CD4-positive, alpha-beta T cell treated with Interleukin-4 for 4 hours (primary cell): ENCODE data around the gene CMIP.

Experiments used
- DNase-seq: peaks from one replicate; pipeline ENCODE4 v3.0.0-alpha.2; 2020

The CMIP gene

DNA sequence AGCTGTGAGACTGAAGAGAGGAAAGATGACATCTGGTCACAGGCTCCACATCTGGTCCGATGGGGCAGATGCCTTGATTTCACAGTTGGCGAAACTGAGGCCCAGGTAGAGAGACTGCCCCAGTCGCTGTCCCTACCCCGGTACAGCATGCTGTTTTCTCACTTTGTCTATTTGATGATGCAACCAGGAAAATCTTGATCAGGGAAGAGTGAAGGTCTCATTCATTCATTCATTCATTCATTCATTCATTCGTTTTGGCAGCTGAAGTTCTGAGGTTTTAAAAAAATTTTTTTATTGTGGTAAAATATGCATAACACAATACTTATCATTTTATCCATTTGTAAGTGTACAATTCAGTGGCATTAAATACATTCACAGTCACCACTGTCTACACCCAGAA is 19.7 kb downstream of the CMIP start:
- no peak for DNase-seq

DNA sequence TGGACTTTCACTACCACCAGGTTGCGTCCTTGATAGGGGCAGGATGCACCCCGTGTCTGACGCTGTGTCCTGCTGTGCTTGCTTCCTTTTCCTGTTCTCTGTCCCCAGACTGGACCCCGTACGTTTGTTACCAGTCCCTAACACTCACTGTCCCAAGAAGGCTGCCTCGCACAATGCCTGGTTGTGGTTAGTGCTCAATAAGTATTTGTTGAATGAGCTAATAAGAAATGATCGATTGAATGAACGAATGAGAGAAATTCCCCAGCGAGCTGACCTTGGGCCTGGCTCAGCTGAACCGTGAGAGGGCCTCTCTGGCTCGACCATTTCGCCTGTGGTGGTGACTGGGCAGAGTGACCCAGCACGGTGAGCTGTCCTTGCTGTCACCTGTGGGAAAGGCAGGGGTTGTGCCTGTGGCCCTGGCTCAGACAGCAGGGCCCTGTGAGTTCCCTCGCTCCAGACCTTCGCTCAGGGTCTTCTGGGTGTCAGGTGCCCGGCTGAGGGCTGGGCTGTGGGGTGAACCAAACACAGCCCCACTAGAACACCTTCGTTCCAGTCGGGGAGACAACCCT is 20.9 kb downstream of the CMIP start:
- DNase-seq, result no peak

DNA sequence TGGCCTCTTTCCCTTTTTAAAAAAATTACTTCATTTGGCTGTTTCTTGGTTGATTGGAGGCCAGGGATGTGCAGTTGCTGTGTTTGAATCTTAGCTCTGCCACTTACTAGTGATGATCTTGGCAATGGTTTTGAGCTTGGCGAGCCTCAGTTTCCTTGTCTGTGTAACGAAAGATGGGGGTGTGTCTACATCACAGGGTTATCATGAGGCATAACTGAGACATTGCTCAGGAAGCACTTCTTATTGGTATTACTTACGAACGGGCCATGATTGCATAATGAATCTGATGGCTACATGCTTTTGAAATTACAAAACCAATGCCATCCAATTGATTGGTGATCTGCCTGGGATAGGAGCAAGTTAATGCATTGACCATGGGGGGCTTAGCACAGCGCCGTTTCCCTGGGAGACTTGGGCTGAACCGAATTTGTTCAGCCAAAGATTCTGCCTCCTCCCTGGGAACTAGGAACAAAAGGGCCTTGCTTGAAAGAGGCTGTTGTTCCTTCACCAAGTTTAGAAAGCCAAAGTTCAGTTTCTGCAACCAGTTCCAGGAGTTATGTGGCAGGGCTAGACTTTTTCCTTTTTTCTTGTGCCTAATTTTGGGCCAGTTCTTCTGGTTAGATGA is 21.9 kb downstream of the CMIP start:
- DNase-seq, result no peak

DNA sequence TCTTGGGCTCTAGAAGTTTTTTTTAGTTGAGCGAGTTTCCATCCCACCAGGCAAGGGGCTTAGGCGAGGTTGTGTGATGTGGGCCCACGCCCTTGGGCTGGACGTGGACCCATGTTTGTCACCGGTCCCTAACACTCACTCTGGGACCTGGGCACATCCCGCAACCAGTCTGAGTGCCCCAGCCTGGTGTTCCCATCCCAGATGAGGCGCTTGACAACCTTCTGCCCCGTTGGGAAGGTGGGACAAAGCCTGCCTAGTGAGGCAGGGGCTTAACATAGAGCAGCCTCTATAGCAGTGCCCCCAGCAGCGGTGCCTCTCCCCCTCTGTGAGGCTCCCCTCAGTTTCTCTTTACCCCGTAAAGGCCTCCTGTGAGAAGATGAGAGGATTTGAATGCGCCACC is 22.5 kb downstream of the CMIP start:
- no peak for DNase-seq

DNA sequence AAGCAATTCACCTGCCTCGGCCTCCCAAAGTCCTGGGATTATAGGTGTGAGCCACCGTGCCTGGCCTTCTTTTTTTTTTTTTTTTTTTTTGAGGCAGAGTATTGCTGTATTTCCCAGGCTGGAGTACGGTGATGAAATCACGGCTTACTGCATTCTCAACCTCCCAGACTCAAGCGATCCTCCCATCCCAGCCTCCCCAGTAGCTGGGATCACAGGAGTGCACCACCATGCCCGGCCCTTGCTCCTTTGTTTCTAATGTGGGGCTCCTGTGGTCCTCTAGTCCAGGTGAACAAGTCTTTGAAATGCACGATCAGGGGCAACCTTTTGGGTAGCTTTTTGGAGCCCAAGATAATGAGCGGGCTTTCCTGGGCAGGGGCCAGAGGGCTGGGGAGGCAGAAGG is 23.2 kb downstream of the CMIP start:
- no peak for DNase-seq

DNA sequence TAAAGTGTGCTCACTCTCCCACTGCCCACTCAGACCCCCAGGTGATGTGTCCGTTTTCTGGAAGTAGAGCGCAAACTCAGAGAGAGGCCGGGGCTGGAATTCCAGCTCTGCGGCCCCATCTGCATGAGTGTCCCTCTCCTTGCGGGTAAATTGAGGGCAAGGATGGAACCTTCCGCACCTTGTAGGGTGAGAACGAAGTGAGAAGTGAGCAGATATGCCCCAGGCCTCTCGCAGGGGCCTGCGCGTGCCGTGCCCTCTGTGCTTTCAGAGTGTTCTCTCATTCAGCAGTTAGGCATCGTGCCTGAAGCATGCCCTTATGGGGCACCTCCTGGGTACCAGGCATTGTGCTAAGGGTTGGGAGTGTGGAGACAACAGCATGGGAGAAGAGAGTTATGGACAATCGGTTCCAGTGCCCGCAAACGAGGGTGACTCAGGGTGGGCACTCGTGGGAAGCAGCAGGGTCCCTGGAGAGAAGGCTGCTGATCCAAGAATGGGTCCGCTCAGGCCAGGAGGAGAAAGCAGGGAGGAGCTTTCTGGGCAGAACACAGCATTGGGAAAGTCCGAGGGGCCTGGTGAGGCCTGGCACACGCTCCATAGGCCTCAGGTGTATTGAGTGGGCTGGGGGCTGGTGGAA is 23.8 kb downstream of the CMIP start:
- DNase-seq, result no peak

DNA sequence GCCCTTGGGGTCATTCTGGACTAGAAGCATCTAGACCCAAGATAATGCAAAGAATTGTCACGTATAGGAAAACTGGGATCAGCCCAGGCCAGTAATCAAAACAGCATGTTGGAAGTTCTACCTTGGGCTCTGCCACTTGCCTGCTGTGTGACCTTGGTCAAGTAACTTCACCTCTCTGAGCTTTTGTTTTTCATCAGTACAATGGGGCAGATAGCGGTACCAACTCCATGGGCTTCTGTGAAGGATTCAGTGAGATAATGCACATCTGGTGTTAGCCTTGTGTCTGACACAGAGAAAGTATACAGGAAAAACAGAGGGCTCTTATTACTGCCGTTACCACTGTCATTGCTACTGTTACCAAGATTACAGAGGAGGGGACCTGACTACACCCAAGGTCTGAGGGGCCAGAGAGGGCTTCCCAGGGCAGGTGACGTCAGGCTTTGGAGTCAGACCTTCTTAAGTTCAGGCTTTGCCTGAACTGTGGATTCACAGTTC is 24.6 kb downstream of the CMIP start:
- peak; percentile 18 for DNase-seq

DNA sequence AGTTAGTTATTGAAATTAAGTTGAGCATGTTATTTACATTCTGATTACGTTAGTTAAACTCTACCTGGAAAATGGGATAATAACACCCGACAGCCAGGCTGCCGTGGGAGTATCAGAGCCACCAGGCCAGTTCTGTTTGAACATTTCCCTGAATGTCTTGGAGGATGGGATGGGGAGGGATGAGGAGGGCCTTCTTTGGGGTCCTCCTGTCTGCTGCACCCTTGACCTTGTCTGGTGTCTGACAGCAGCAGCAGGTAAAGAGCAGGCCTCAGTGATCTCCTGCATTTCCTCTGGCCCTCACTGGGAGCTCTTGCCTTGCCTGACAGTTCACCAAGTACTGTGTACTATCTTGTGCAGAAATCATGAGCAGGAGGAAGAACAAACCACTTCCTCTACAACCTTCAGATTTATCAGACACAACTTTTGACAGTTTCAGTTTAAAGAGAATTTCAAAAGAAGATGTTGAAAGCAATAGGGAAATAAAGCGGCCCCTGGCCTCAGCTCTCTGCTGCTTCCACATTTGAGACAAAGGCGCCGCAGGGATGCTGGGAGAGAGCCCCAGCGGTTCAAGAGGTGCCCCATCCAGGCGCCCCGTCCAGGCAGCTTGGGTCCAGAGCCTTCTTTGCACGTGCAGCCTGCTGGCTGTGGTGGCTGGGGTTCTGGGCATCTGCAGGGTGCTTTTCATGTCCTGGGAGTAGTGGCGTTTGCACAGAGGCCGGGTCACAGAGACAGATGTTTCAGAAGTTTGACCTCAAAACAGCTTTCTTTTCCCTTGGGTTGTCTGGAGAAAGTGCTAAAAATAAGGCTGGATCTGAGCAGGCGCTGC is 25.3 kb downstream of the CMIP start:
- DNase-seq, result peak; percentile 74

DNA sequence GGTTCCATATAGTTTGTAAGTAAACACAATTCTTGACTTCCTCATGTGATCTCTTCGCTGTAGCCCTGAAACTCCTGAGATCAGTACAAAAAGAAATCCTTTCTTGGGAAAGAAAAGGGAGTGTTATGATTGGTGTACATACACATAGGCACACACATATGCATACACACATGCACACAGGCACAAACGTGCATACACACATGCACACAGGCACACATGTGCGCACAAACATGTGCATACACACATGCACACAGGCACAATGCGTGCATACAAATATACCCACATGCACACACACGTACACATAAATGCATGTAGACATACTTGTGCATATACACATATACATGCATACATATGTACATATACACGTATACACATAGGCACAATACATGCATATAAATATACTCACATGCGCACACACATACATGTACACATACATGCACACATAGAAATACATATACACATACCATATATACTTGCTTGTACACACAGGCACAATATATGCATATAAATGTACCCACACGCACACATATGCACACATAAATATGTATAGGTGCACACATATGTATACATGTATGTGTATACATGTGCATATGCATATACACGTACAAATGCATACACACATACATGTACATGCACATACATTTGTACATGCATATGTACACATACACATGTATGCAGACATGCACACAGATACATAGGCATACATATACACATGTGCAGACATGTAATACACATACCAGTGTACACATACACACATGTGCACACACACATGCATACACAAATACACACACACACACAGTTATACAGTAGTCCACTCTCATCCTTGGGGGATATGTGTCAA is 26.4 kb downstream of the CMIP start:
- no peak for DNase-seq

DNA sequence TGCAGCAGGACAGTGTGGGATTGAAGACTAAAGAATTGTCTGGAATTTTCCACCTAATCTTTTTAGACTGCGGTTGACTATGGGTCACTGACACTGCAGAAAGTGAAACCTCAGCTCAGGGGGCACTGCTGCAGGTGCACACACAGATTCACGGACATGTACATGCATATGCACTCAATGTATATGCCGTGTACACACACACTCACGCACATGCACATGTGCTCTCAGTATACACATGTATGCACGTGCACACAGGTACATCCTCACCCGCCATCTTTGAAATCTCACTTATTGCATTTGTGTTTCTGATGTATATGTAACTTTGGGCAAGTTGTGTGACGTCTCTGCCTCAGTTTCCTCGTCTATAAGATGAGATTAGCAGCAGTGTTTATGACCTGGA is 27.3 kb downstream of the CMIP start:
- no peak for DNase-seq

DNA sequence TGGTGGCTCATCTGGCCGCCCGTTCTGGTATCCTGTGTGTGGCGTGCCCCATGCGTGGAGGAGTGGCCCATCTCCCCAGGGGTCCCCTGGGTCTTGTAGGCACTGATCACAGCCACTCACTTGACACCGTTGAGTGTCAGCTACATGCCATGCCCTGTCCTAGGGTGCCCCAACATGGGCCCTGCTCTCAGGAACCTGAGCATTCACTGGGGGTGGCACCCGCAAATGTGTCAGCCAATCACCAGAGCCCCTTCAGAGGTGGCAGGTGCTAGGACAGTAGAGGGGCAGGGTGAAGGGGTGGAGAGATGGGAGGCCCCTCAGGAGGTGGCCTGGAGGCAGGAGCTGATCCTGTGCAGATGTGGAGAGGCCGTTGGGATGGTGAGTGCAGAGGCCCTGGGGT is 27.8 kb downstream of the CMIP start:
- no peak for DNase-seq

DNA sequence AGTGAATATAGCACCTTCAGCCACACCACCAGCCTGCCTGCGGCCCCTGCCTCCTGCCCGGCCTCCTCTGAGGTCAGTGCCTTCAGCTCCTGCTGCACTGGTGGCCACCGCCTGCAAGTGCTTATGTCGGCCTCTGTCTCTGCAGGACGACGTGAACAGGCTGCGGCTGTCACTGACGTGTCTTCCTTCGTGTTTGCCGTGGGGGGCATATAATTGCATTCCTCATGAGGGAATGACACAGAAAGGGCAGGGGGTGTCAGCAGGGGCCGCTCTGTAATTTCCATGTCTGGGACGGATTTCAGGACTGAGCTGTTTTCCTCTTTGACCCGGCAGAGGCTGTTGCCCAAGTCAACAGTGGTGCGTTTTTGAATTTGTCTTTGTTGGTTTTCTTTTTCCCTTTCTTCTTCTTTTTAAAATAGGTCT is 28.5 kb downstream of the CMIP start:
- DNase-seq, result no peak

DNA sequence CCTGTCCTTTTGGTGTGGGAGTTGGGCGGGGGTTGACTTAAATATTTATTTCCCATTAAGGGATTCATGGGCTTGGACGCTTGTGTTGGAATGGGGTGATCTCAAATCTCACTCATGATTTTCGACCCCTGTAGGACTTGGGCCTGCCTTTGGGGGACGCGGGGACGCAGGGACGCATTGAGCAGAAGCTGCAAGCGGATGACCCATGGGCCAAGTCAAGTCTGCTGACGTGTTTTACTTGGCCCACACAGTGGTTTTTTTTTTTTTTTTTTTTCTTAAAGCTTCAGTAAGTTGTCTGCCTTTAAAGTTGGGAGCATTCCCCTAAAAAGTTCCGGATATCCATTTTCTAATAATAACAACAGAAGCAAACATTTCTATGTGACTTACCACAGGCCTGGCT is 28.9 kb downstream of the CMIP start:
- no peak for DNase-seq

DNA sequence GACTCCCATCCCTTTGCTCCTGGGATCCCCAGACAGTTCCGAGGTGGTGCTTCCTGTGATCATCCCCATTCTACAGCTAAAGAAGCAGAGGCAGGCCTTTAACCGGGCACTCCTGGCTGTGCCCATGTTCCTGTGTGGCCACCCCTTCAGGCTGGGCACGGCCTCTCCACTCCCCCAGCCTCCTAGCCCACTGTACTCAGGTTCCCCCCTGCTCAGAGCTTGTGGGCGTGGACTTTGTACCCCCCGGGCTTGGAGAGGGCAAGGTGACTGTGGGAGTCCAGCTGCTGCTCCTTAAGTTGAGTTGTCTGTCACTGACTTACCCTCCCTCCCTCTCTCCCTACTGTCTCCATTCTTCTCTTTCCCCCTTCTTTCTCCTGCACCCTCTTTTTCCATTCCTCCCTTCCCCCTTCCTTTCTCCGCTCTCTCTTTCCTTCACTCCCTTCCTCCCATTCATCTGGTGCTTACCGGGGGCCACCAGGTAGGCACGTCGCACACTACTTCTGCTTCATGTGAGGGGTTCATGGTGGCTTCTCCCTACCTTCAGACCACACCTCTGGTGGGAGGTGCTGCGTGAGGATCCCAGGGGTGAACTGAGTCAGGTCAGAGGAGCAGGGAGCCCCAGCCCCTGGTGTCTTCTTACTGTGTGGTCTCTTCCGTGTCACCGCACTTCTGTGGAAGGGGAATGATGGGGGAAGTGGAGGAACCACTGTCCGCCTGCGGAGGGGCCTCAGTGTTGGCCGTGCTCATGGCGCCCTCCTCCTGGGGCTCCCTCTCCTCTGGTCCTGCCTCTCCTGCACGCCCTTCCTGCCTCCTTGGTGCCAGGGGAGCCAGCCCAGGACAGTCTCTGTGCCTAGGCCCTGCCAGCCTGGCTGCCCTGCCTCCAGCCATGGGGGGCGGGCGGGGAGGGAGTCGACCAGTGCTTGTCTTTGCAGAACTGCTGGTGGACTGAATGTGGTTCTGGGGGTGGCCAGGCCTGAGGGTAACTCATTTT is 29.7 kb downstream of the CMIP start:
- no peak for DNase-seq

DNA sequence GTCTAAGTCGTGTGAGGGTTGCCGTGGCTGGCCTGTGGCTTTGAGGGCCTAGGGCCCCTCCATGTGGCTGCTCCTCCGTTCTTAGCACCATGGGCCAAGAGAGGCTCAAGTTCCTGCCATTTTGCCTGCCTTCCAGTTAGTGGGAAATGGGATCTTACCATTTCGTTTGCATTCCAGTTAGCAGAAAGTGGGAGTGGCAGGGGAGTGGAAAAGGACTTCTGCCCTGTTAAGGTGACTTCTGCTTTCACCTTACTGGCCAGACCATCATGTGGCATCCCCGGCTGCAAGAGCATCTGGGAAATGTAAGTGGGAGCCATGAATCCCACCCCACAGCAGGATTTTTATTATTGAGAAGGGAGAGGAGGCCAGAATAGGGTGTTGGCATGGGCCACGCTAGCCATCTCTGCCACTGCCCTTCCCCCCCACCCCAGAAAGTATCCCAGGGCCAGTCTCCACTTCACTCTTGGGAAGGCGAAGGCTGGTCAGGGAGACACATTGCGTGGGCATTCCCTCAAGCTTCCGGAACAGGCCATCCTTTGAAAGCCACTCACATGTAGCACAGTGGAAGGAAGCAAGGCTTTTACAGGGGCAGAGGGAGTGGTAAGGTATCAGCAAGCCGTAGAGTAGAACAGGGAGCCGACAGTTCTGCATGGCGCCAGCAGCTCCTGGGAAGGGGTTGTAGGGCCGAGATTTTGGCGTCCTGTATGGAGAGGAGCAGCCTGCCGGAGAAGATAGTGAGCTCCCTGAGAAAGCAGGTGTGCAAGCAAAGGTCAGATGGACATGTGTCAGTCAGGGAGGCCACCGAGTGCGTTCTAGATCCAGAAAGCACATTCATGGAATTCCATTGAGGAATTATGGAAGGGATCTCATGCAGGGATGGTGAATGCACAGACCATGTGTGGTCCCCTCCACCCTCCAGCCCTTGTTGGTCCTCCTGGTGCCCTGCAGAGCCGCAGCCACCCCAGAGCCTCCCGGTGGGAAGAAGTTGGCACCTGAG is 33.4 kb downstream of the CMIP start:
- no peak for DNase-seq

DNA sequence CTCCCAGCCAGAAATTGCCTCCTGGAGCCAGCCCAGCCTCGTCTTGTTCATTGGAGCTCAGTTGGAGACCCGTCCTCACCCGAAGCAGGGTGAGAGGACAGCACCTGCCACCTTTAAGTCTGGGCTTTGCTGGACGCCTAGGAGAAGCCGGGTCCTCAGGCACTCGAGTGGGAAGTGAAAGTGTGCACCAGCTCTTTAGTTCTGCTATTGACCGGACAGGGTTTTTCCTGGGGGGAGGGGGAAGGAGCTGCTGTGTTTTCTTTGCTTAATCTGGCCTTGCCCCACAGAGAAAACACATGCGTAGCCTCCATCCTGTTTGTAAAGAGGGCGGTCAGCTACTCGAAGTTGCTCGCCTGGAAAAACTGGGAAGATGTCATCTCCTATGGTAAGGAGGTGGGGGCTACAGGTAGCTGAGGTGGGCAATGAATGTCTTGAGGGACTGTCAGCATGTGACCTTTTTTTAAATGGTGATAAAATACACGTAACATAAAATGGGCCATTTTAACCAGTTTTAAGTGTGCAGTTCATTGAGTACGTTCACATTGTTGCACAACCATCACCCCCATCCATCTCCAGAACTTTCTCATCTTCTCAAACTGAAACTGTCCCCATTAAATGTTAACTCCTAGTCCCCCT is 34.4 kb downstream of the CMIP start:
- DNase-seq, result peak; percentile 11

DNA sequence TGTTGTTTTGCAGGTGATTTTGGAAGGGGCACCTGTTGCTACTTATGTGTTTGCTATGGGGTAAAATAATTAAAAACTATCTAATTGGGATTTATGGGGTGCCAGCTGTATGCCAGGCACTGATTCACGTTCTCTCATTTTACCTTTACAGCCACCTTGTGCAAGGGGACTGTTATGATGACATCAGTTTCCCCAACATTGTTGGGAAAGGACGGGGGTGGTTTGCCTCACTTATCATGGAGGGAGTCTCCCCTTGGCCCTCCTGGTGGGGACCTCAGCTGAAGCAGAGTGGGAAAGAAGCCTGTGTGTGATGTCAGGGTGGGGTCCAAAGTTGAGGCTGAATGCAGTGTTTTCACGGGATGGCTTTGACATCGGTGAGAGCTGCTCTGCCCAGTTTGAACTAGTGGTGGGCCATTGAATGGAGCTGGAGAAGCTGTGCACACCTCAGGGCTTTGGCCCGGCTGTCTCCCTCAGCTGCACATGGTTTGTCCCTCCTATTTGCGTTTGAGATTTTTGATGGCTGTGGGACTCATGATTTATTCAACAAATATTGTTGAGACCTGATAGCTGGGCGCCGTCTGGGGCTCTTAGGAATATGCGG is 36.1 kb downstream of the CMIP start:
- no peak for DNase-seq

DNA sequence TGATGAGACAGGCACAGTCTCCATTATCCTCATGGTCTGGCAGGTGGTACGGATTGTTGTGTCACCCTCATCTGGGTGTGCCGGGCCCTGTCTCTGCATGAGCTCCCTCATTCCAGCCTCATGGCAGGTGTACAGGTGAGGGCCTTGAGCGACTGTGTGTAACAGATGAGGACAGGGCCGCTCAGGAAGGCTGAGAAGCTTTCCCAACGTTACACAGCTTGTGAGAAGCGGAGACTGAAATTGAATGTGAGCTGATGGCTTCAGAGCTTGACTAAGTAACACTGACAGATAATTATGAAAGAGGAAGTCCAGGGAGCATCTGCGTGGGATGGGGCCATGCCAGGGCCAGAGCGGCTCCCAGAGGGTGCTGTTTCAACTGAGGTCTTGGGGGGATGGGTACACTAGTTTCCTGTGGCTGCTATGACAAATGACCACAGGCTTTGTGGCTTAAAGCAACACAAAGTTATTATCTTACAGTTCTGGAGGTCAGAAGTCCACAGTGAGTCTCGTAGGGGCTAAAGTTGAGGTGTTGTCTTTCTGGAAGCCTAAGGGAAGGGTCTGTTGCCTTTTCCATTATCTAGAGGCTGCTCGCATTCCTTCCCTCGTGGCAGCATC is 36.7 kb downstream of the CMIP start:
- peak; percentile 29 for DNase-seq
